A549 (cell line): ENCODE measurements around the gene RNF43. TPM values are rescaled to one million over a fixed set of nuclear protein-coding genes. Genes with fewer than 3 reads are reported as not detected.

Experiments used
- ATAC-seq, 2 experiments: fragments of 200-7000 bp in 1 of 2; fragments of >200 bp in 1 of 2; cut with Nextera tagmentation in 1 of 2; cut with Tn5 transposase in 1 of 2; 3 replicates each; pipeline versions ENCODE4 v1.8.0 to v1.9.1; 2018 to 2020; ENCODE audit warnings: mild to moderate bottlenecking in 1 of 2, moderate library complexity in 1 of 2
- CTCF ChIA-PET: fragments of 300-600 bp; sonication (Branson Sonifier 250); formaldehyde crosslinking; extraction: SDS; loops from one replicate; lab custom pipeline; 2021; ENCODE audit warnings: antibody characterized with exemption, inconsistent platforms; lab: Yijun Ruan, JAX
- POLR2A ChIA-PET: fragments of 350-600 bp; formaldehyde crosslinking; extraction: SDS; loops from one replicate; lab custom pipeline; 2021; ENCODE audit warnings: antibody characterized with exemption, inconsistent platforms; lab: Yijun Ruan, JAX
- DNase-seq, 2 experiments: peaks; one replicate each; pipeline versions ENCODE4 v3.0.0 to v3.0.0-alpha.2; 2011 to 2016; ENCODE audit warnings: low read depth in 1 of 2, low spot score in 1 of 2
- FAIRE-seq: peaks from 2 replicates; lab custom pipeline; 2011; peaks lifted over from hg19 to GRCh38; lab: Jason Lieb, UNC
- H3K27ac ChIP-seq, 2 experiments: fragments of >200 bp; sonication (Bioruptor Twin); formaldehyde crosslinking; 3 replicates each; pipeline ENCODE4 v1.5.1; 2016 to 2017
- H3K4me1 ChIP-seq: fragments of >200 bp; sonication (Bioruptor Twin); formaldehyde crosslinking; 3 replicates; pipeline ENCODE4 v1.6.1; 2016
- H3K4me2 ChIP-seq: fragments of >200 bp; sonication (Bioruptor Twin); formaldehyde crosslinking; 3 replicates; pipeline ENCODE4 v1.6.1; 2016
- H3K4me3 ChIP-seq: fragments of >200 bp; sonication (Bioruptor Twin); formaldehyde crosslinking; 3 replicates; pipeline ENCODE4 v1.5.1; 2016
- H3K9me3 ChIP-seq: fragments of >200 bp; sonication (Bioruptor Twin); formaldehyde crosslinking; 3 replicates; pipeline ENCODE4 v1.6.1; 2016
- ATOH8 ChIP-seq: fragments of 250-450 bp; sonication (Bioruptor Pico); IDR thresholded peaks from 2 replicates; pipeline ENCODE4 v1.5.0; 2020; ENCODE audit warnings: low read depth, mild to moderate bottlenecking, moderate library complexity
- BHLHE40 ChIP-seq: IDR thresholded peaks from 2 replicates; pipeline ENCODE4 v1.6.1; 2012; ENCODE audit warnings: low read depth, low read length, inconsistent platforms
- CBX2 ChIP-seq: fragments of 200-600 bp; sonication (generic); IDR thresholded peaks from 2 replicates; pipeline ENCODE4 v1.6.1; 2016; ENCODE audit warnings: low read depth, mild to moderate bottlenecking, borderline replicate concordance
- CEBPB ChIP-seq, 2 experiments: fragments of >200 bp in 1 of 2; sonication (Bioruptor Twin) in 1 of 2; formaldehyde crosslinking in 1 of 2; IDR thresholded peaks; 2 replicates each; pipeline ENCODE4 v1.6.1; 2012 to 2016
- EHF ChIP-seq: fragments of 250-450 bp; sonication (Bioruptor Pico); IDR thresholded peaks from 2 replicates; pipeline ENCODE4 v1.5.0; 2020; ENCODE audit warnings: mild to moderate bottlenecking
- FOSB ChIP-seq: fragments of 250-450 bp; sonication (Bioruptor Pico); IDR thresholded peaks from 2 replicates; pipeline ENCODE4 v1.5.0; 2020; ENCODE audit warnings: mild to moderate bottlenecking, moderate library complexity
- HEYL ChIP-seq: fragments of 250-450 bp; sonication (Bioruptor Pico); IDR thresholded peaks from 2 replicates; pipeline ENCODE4 v1.8.0; 2021; ENCODE audit warnings: mild to moderate bottlenecking, moderate library complexity
- HOXB5 ChIP-seq: fragments of 250-450 bp; sonication (Bioruptor Pico); IDR thresholded peaks from 2 replicates; pipeline ENCODE4 v1.5.0; 2020; ENCODE audit warnings: mild to moderate bottlenecking, moderate library complexity
- JUN ChIP-seq, 2 experiments: fragments of >200 bp; sonication (Bioruptor Twin); formaldehyde crosslinking; IDR thresholded peaks; 2 replicates in 1 of 2; 3 replicates in 1 of 2; pipeline ENCODE4 v1.6.1; 2016 to 2017
- KDM1A ChIP-seq: fragments of 200-600 bp; sonication (generic); IDR thresholded peaks from 2 replicates; pipeline ENCODE4 v1.6.1; 2016; ENCODE audit warnings: low read depth, mild to moderate bottlenecking
- MAFK ChIP-seq: fragments of 450-650 bp; IDR thresholded peaks from 2 replicates; pipeline ENCODE4 v1.6.1; 2014; ENCODE audit not compliant: partially characterized antibody
- MAX ChIP-seq: IDR thresholded peaks from 2 replicates; pipeline ENCODE4 v1.6.1; 2012
- PBX3 ChIP-seq: IDR thresholded peaks from 2 replicates; pipeline ENCODE4 v1.6.1; 2012
- POLR2A ChIP-seq: IDR thresholded peaks from 2 replicates; pipeline ENCODE4 v1.6.1; 2012; ENCODE audit warnings: mild to moderate bottlenecking, low read length
- RARB ChIP-seq: fragments of 250-450 bp; sonication (Bioruptor Pico); IDR thresholded peaks from 2 replicates; pipeline ENCODE4 v1.8.0; 2021; ENCODE audit warnings: mild to moderate bottlenecking, moderate library complexity
- REST ChIP-seq: fragments of 200-600 bp; sonication (generic); IDR thresholded peaks from 2 replicates; pipeline ENCODE4 v1.6.1; 2016; ENCODE audit warnings: antibody characterized with exemption, mild to moderate bottlenecking, moderate library complexity
- TFCP2L1 ChIP-seq: fragments of 250-450 bp; sonication (Bioruptor Pico); IDR thresholded peaks from 2 replicates; pipeline ENCODE4 v1.5.0; 2021; ENCODE audit warnings: mild to moderate bottlenecking
- TP53 ChIP-seq: fragments of 250-450 bp; sonication (Bioruptor Pico); IDR thresholded peaks from 2 replicates; pipeline ENCODE4 v1.5.0; 2021; ENCODE audit warnings: mild to moderate bottlenecking, moderate library complexity
- ZC3H11A ChIP-seq: fragments of 450-650 bp; IDR thresholded peaks from 2 replicates; pipeline ENCODE4 v1.6.1; 2014; ENCODE audit warnings: antibody characterized with exemption, mild to moderate bottlenecking
- ZNF302 ChIP-seq: fragments of 250-450 bp; sonication (Bioruptor Pico); IDR thresholded peaks from 2 replicates; pipeline ENCODE4 v1.9.0; 2021; ENCODE audit warnings: inconsistent platforms, mild to moderate bottlenecking, moderate library complexity
- ZSCAN20 ChIP-seq: fragments of 250-450 bp; sonication (Bioruptor Pico); IDR thresholded peaks from 2 replicates; pipeline ENCODE4 v1.8.0; 2022; ENCODE audit warnings: mild to moderate bottlenecking, moderate library complexity
- WGBS: methylation state at CpG from one replicate; pipeline ENCODE4 v1.1.6; 2017; ENCODE audit errors: missing lambda C conversion rate; 5-methylcytosine and 5-hydroxymethylcytosine counted together
- polyA plus RNA-seq, 4 experiments: library from polyadenylated mRNA; depleted of rRNA in 3 of 4; stranded (reverse); fragments of >200 nt; fragmentation: RNase III in 1 of 4; extraction: RNeasy Plus Mini Kit Qiagen cat#74134 plus additional on column Dnase treatment in 1 of 4; gene quantifications; 2 replicates in 3 of 4; 3 replicates in 1 of 4; pipeline ENCODE4 v1.2.3, GENCODE V29; 2011 to 2017

RNF43 gene
- polyA plus RNA-seq, 2 of the 4 experiments (the other 2 are of a cell fraction): 2.5 to 6.6 TPM

GRCh38 chr17:58411408-58411894 lies 5.9 kb downstream of the RNF43 start:
- DNase-seq (no peak), FAIRE-seq (no peak), ATAC-seq (no peak)
- Histone ChIP-seq H3K4me1 (peaks cover 39% of the 10 kb centered on the region; the same call in 2 of the 3 replicates), H3K9me3 (no peaks in the 10 kb centered on the region), H3K4me3 (no peak overlapping the region), H3K4me2 (peak overlapping the region; percentile 79; the same call in 2 of the 3 replicates), H3K27ac (no peak overlapping the region)
- WGBS: 52% methylated on average over 1 of the region's 1 CpG
- TF ChIP-seq REST: no peak
- no peak for TF ChIP-seq ZSCAN20 (CRISPR knock-in tag)
- TF ChIP-seq PBX3: no peak
- no peak for TF ChIP-seq HOXB5 (CRISPR knock-in tag)
- TF ChIP-seq BHLHE40: no peak
- no peak for TF ChIP-seq HEYL (CRISPR knock-in tag)
- no peak for TF ChIP-seq JUN (IDR thresholded peaks at IDR 0.05)
- no peak for TF ChIP-seq MAFK
- no peak for TF ChIP-seq FOSB (CRISPR knock-in tag)
- no peak for TF ChIP-seq RARB (CRISPR knock-in tag)
- no peak for TF ChIP-seq MAX
- TF ChIP-seq ZNF302 (CRISPR knock-in tag): no peak
- no peak for TF ChIP-seq TFCP2L1 (CRISPR knock-in tag)
- no peak for TF ChIP-seq CEBPB (IDR thresholded peaks at IDR 0.05)
- TF ChIP-seq EHF (CRISPR knock-in tag): no peak
- TF ChIP-seq ATOH8 (CRISPR knock-in tag): no peak
- TF ChIP-seq POLR2A: no peak
- no peak for TF ChIP-seq ZC3H11A
- ChIA-PET CTCF (interaction anchor here (0.8 to 1.4 kb wide), 3 partner anchors 94 to 161 kb away, joined by 3 to 9 read pairs (median 3); no protein-coding TSS in a partner anchor), POLR2A (interaction anchor here (1.1 kb wide), 1 partner anchor 59 kb away, joined by 3 read pairs; the partner anchor contains the start of gene SUPT4H1)

GRCh38 chr17:58410714-58411407 lies 6.5 kb downstream of the RNF43 start:
- peaks cover 37% of the 10 kb centered on the region; the same call in 2 of the 3 replicates for H3K4me1 ChIP-seq
- H3K9me3 ChIP-seq: no peaks in the 10 kb centered on the region
- no peak for FAIRE-seq
- H3K4me3 ChIP-seq: no peak overlapping the region
- TF ChIP-seq CEBPB (IDR thresholded peaks at IDR 0.05) (no peak), MAFK (peak; percentile 58), CBX2 (no peak), TP53 (no peak), KDM1A (no peak)
- ChIA-PET POLR2A (interaction anchor here (1.1 kb wide), 1 partner anchor 59 kb away, joined by 3 read pairs; the partner anchor contains the start of gene SUPT4H1), CTCF (interaction anchor here (0.8 to 1.6 kb wide), 5 partner anchors 41 to 161 kb away, joined by 3 to 9 read pairs (median 3); no protein-coding TSS in a partner anchor)
- no peak overlapping the region for H3K27ac ChIP-seq
- ATAC-seq: no peak
- H3K4me2 ChIP-seq: peak overlapping the region; percentile 79; the same call in 1 of the 3 replicates
- no peak for DNase-seq
